H1 (cell line): ENCODE measurements around the gene SLC2A14. TPM values are rescaled to one million over a fixed set of nuclear protein-coding genes. Genes with fewer than 3 reads are reported as not detected.

Experiments used
- CTCF ChIA-PET: fragments of 300-600 bp; sonication (Branson Sonifier 250); formaldehyde crosslinking; loops from one replicate; lab custom pipeline; 2021; ENCODE audit not compliant: partially characterized antibody; lab: Charles Lee
- POLR2A ChIA-PET: fragments of 300-600 bp; sonication (Branson Sonifier 250); formaldehyde crosslinking; loops from one replicate; lab custom pipeline; 2021; ENCODE audit warnings: inconsistent platforms; ENCODE audit not compliant: partially characterized antibody; lab: Charles Lee
- DNase-seq, 2 experiments: peaks; one replicate each; pipeline versions ENCODE4 v3.0.0 to v3.0.0-alpha.2; 2010 to 2022; ENCODE audit warnings: low spot score in 2 of 2, low read depth in 1 of 2, mixed read lengths in 1 of 2
- FAIRE-seq: peaks from 2 replicates; lab custom pipeline; 2011; peaks lifted over from hg19 to GRCh38; lab: Jason Lieb, UNC
- H2AFZ ChIP-seq: 2 replicates; pipeline ENCODE4 v1.8.1; 2012; ENCODE audit warnings: low read length, inconsistent platforms
- H2AK5ac ChIP-seq: 2 replicates; pipeline ENCODE4 v1.6.1; 2013; ENCODE audit warnings: low read depth, low read length
- H2BK120ac ChIP-seq: replicated peaks from 2 replicates; pipeline ENCODE3; 2013; ENCODE audit warnings: low read depth, low read length, inconsistent platforms
- H2BK12ac ChIP-seq: 2 replicates; pipeline ENCODE4 v1.6.1; 2013; ENCODE audit warnings: low read depth, low read length
- H2BK15ac ChIP-seq: 2 replicates; pipeline ENCODE4 v1.6.1; 2013; ENCODE audit warnings: low read length
- H2BK20ac ChIP-seq: 2 replicates; pipeline ENCODE4 v1.6.1; 2013; ENCODE audit warnings: low read length
- H2BK5ac ChIP-seq: 2 replicates; pipeline ENCODE4 v1.6.1; 2013; ENCODE audit warnings: low read depth, low read length
- H3K14ac ChIP-seq: 2 replicates; pipeline ENCODE4 v1.6.1; 2013; ENCODE audit warnings: inconsistent platforms; ENCODE audit not compliant: insufficient read length
- H3K18ac ChIP-seq: 2 replicates; pipeline ENCODE4 v1.6.1; 2013; ENCODE audit warnings: low read length; ENCODE audit errors: extremely low read depth
- H3K23ac ChIP-seq: 2 replicates; pipeline ENCODE4 v1.6.1; 2013; ENCODE audit warnings: inconsistent platforms; ENCODE audit not compliant: insufficient read length
- H3K23me2 ChIP-seq: 2 replicates; pipeline ENCODE4 v1.6.1; 2013; ENCODE audit warnings: low read depth, low read length
- H3K27ac ChIP-seq: 2 replicates; pipeline ENCODE4 v1.6.1; 2011; ENCODE audit warnings: low read depth, low read length, inconsistent platforms
- H3K27me3 ChIP-seq, 4 experiments: replicated peaks in 1 of 4; 1 replicate in 1 of 4; 2 replicates in 3 of 4; pipeline versions ENCODE4 v1.6.1 to v1.8.1; 2011 to 2013; ENCODE audit warnings: low read length in 3 of 4, mild to moderate bottlenecking in 3 of 4, inconsistent platforms in 2 of 4, mixed read lengths in 2 of 4, moderate library complexity in 1 of 4; ENCODE audit not compliant: control insufficient read depth in 3 of 4, insufficient read depth in 3 of 4; ENCODE audit errors: extremely low read depth in 1 of 4
- H3K36me3 ChIP-seq, 4 experiments: 2 replicates each; pipeline versions ENCODE4 v1.6.1 to v1.8.1; 2011 to 2013; ENCODE audit warnings: mild to moderate bottlenecking in 4 of 4, low read length in 3 of 4, moderate library complexity in 2 of 4, control low read depth in 1 of 4, inconsistent platforms in 1 of 4; ENCODE audit not compliant: insufficient read depth in 4 of 4, control insufficient read depth in 2 of 4
- H3K4ac ChIP-seq: replicated peaks from 2 replicates; pipeline ENCODE3; 2013; ENCODE audit warnings: low read length, low read depth, mixed read lengths, inconsistent platforms; ENCODE audit not compliant: insufficient read length
- H3K4me1 ChIP-seq, 4 experiments: replicated peaks in 1 of 4; 1 replicate in 1 of 4; 2 replicates in 3 of 4; pipeline versions ENCODE4 v1.6.1 to v1.8.1; 2011 to 2013; ENCODE audit warnings: low read length in 3 of 4, inconsistent platforms in 2 of 4, mixed read lengths in 1 of 4; ENCODE audit not compliant: insufficient read depth in 4 of 4, control insufficient read depth in 3 of 4
- H3K4me2 ChIP-seq, 2 experiments: 2 replicates each; pipeline versions ENCODE4 v1.6.1 to v1.8.1; 2011 to 2013; ENCODE audit warnings: low read depth in 2 of 2, low read length in 2 of 2, control low read depth in 1 of 2, inconsistent platforms in 1 of 2, mild to moderate bottlenecking in 1 of 2; ENCODE audit not compliant: insufficient read depth in 1 of 2
- H3K4me3 ChIP-seq, 4 experiments: fragments of 200-600, 300-600 bp in 1 of 4; sonication (generic), shearing (Covaris generic), sonication (Bioruptor Twin) in 1 of 4; 2 replicates each; pipeline versions ENCODE4 v1.5.1 to v1.8.1; 2011 to 2016; ENCODE audit warnings: low read length in 4 of 4, low read depth in 3 of 4, control low read depth in 2 of 4, inconsistent platforms in 2 of 4, mild to moderate bottlenecking in 2 of 4, mixed read lengths in 1 of 4, moderate library complexity in 1 of 4; ENCODE audit not compliant: insufficient read depth in 2 of 4; ENCODE audit errors: extremely low read depth in 1 of 4
- H3K56ac ChIP-seq: replicated peaks from 2 replicates; pipeline ENCODE3; 2013; ENCODE audit warnings: low read depth, mild to moderate bottlenecking, mixed read lengths, low read length, inconsistent platforms; ENCODE audit not compliant: insufficient read length
- H3K79me1 ChIP-seq: 2 replicates; pipeline ENCODE4 v1.6.1; 2013; ENCODE audit warnings: low read depth, low read length, control low read depth
- H3K79me2 ChIP-seq, 2 experiments: 2 replicates each; pipeline versions ENCODE4 v1.6.1 to v1.8.1; 2012 to 2013; ENCODE audit warnings: low read length in 2 of 2, mild to moderate bottlenecking in 2 of 2, inconsistent platforms in 1 of 2; ENCODE audit not compliant: insufficient read depth in 2 of 2, control insufficient read depth in 1 of 2
- H3K9ac ChIP-seq, 4 experiments: replicated peaks in 1 of 4; 1 replicate in 1 of 4; 2 replicates in 3 of 4; pipeline versions ENCODE4 v1.6.1 to v1.8.1; 2011 to 2013; ENCODE audit warnings: low read depth in 3 of 4, low read length in 3 of 4, control low read depth in 2 of 4, mild to moderate bottlenecking in 2 of 4, moderate library complexity in 2 of 4, inconsistent platforms in 1 of 4; ENCODE audit errors: extremely low read depth in 1 of 4
- H3K9me3 ChIP-seq, 2 experiments: 2 replicates each; pipeline versions ENCODE4 v1.6.1 to v1.8.1; 2012 to 2013; ENCODE audit warnings: mild to moderate bottlenecking in 2 of 2, moderate library complexity in 2 of 2, control low read depth in 1 of 2, inconsistent platforms in 1 of 2, low read depth in 1 of 2, low read length in 1 of 2, mixed read lengths in 1 of 2; ENCODE audit not compliant: insufficient read depth in 2 of 2
- H4K20me1 ChIP-seq, 2 experiments: replicated peaks in 1 of 2; 2 replicates each; pipeline versions ENCODE3 to v1.8.1; 2011 to 2013; ENCODE audit warnings: inconsistent platforms in 2 of 2, low read length in 2 of 2, mild to moderate bottlenecking in 1 of 2; ENCODE audit not compliant: insufficient read depth in 2 of 2, control insufficient read depth in 1 of 2
- H4K5ac ChIP-seq: 2 replicates; pipeline ENCODE4 v1.6.1; 2013; ENCODE audit warnings: low read length, low read depth, mixed read lengths, inconsistent platforms; ENCODE audit not compliant: insufficient read length
- H4K8ac ChIP-seq: 2 replicates; pipeline ENCODE4 v1.8.0; 2013; ENCODE audit warnings: mild to moderate bottlenecking, moderate library complexity, low read length, inconsistent platforms; ENCODE audit not compliant: insufficient read depth; ENCODE audit errors: extremely low read depth
- H4K91ac ChIP-seq: replicated peaks from 2 replicates; pipeline ENCODE3; 2013; ENCODE audit warnings: low read length, mixed read lengths, inconsistent platforms; ENCODE audit not compliant: insufficient read length
- BCL11A ChIP-seq, 2 experiments: IDR thresholded peaks; one replicate each; pipeline ENCODE4 v1.6.1; 2011; ENCODE audit warnings: low read depth in 2 of 2, low read length in 2 of 2, mild to moderate bottlenecking in 2 of 2
- CTBP2 ChIP-seq: IDR thresholded peaks from 2 replicates; pipeline ENCODE4 v1.7.0; 2011; ENCODE audit warnings: borderline replicate concordance, mild to moderate bottlenecking, moderate library complexity, mixed read lengths, low read length; ENCODE audit not compliant: insufficient read depth, insufficient read length
- EZH2 ChIP-seq: fragments of 200-600 bp; sonication (generic); IDR thresholded peaks from 2 replicates; pipeline ENCODE4 v1.7.1; 2012; ENCODE audit warnings: low read depth, mild to moderate bottlenecking, moderate library complexity, low read length, inconsistent platforms; ENCODE audit not compliant: severe bottlenecking
- HDAC6 ChIP-seq: IDR thresholded peaks from one replicate; pipeline ENCODE4 v1.7.1; 2012; ENCODE audit warnings: low read depth, mild to moderate bottlenecking, inconsistent platforms, low read length, moderate library complexity
- MAX ChIP-seq: IDR thresholded peaks from 2 replicates; pipeline ENCODE4 v1.6.1; 2012; ENCODE audit warnings: inconsistent platforms
- USF2 ChIP-seq: IDR thresholded peaks from 2 replicates; pipeline ENCODE4 v1.6.1; 2011; ENCODE audit warnings: low read length, improper control_type of control experiment
- WGBS, 2 experiments: shearing (Covaris generic) in 1 of 2; methylation state at CpG; one replicate each; pipeline versions ENCODE4 v1.1.6 to v1.1.7; 2013 to 2015; ENCODE audit warnings: low lambda C conversion rate in 2 of 2, mixed read lengths in 2 of 2, inconsistent platforms in 1 of 2, low coverage in 1 of 2, missing lambda C conversion rate in 1 of 2; ENCODE audit not compliant: insufficient replicate concordance in 2 of 2, insufficient coverage in 1 of 2, insufficient read length in 1 of 2; ENCODE audit errors: extremely low coverage in 1 of 2, missing lambda C conversion rate in 1 of 2; 5-methylcytosine and 5-hydroxymethylcytosine counted together
- polyA plus RNA-seq, 7 experiments: library from polyadenylated mRNA; depleted of rRNA in 3 of 7; stranded (reverse) in 5 of 7; unstranded in 2 of 7; fragments of >200 nt in 5 of 7; fragments of 200-250 nt in 2 of 7; gene quantifications; 1 replicate in 5 of 7; 2 replicates in 1 of 7; 4 replicates in 1 of 7; pipeline versions ENCODE4 v1.2.1 to v1.2.3, GENCODE V29; 2011 to 2013; ENCODE audit warnings: missing spikeins in 2 of 7, mixed read lengths in 2 of 7
- total RNA-seq: library from RNA; stranded (reverse); fragmentation: NEBNext Ultra II Directional; extraction: Animal tissue kit (Norgen Biotek cat#: 25700); gene quantifications from 2 replicates; pipeline ENCODE4 v1.2.1, GENCODE V29; 2021

SLC2A14 gene
- total and polyA plus RNA-seq, 2 of the 8 experiments (the other 6 are each of a cell fraction or from before 2014, with no cell fraction given): 11.1 to 19.3 TPM

- Histone ChIP-seq H4K8ac (no peak overlapping the region), H4K5ac (no peak overlapping the region), H3K14ac (no peak overlapping the region), H3K4ac (no peak overlapping the region), H3K23ac (no peak overlapping the region), H3K79me1 (no peaks in the 10 kb centered on the region), H3K36me3 (no peaks in the 10 kb centered on the region), H3K27ac (no peak overlapping the region), H3K18ac (no peak overlapping the region), H2BK15ac (no peak overlapping the region), H2AK5ac (no peak overlapping the region), H3K23me2 (no peaks in the 10 kb centered on the region), H3K4me1 (no peaks in the 10 kb centered on the region; a peak in 1 of 7 replicates), H2AFZ (no peak overlapping the region), H3K4me2 (no peak overlapping the region), H3K79me2 (no peaks in the 10 kb centered on the region), H3K27me3 (no peaks in the 10 kb centered on the region), H2BK20ac (no peak overlapping the region), H2BK120ac (no peak overlapping the region), H2BK5ac (no peak overlapping the region), H3K9me3 (no peaks in the 10 kb centered on the region), H4K91ac (no peak overlapping the region), H3K4me3 (no peak overlapping the region), H3K56ac (no peak overlapping the region), H3K9ac (no peak overlapping the region), H2BK12ac (no peak overlapping the region), H4K20me1 (no peaks in the 10 kb centered on the region)
- FAIRE-seq (no peak), DNase-seq (no peak)
- POLR2A ChIA-PET: no interaction called here
- WGBS, 2 experiments: 98% methylated on average over 5 of the region's 6 CpGs; no CpG with 5 or more reads in 1 of the 2 experiments
- TF ChIP-seq CTBP2 (no peak), BCL11A (IDR thresholded peaks at IDR 0.05; ENCODE audit: low read depth in 2 of 2, low read length in 2 of 2) (no peak), USF2 (no peak), MAX (no peak), EZH2 (no peak), HDAC6 (no peak)
- CTCF ChIA-PET: interaction anchor here (0.6 to 1.7 kb wide), 6 partner anchors 10 to 1770 kb away, joined by 3 read pairs; no protein-coding TSS in a partner anchor
Measured at GRCh38 chr12:7837366-7837765, 35.3 kb downstream of the SLC2A14 start.
